Stimulated activated CD4-positive, alpha-beta T cell treated with anti-CD3 and anti-CD28 coated beads, Interleukin-1b, Interleukin-23, amount 100 ng/mL, for 1 hour (primary cell): ENCODE results near the gene SPATA31C2.
"Not testable (repeated sequence)": the region's sequence is repeated elsewhere in the genome, so short reads cannot be mapped to it uniquely, and the experiment has no call there.

ENCODE experiments used
- DNase-seq, 2 donors: peaks; one replicate each; pipeline ENCODE4 v3.0.0-alpha.2; 2020; ENCODE audit warnings: low read depth in 2 of 2

SPATA31C2 gene

GRCh38 chr9:88127700-88128300, 10.5 kb downstream of the SPATA31C2 start:
- DNase-seq = not testable (repeated sequence)

DNA sequence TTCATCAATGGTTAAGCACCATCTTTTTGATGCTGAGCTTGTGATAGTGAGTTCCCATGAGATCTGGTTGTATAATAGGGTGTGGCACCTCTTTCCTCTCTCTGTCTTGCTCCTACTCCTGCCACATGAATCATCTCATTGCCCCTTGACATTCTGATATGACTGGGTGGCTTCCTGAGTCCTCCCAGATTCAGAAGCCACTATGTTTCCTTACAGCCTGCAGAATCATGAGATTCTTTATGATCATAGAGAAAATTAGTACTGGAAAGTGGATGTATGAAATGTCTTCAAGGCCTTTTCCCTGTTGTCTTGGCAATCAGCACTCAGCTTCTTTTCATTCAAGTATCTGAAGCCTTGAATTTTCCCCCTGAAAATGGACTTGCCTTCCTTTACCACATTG, 14.9 kb downstream of the SPATA31C2 start:
- DNase-seq = not testable (repeated sequence)

DNA sequence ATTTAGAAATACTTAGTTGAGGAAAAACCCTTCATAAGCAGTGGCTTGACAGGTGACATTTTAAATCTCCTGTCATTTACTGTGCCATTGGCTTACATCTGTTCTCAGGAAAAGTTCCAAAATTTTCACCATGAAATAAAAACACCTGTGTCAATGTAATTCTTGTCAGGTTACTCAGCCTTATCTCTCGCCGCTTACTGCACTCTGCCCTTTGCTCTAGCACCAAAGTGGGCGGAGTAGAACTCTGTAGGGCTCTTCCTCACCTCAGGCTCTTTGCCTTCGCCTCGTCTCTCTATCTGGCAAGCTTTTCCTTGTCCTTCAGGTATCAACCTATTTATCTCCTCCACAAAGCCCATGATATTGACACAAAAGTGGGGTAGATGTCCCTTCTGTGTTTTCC, 20.2 kb downstream of the SPATA31C2 start:
- not testable (repeated sequence) for DNase-seq

DNA sequence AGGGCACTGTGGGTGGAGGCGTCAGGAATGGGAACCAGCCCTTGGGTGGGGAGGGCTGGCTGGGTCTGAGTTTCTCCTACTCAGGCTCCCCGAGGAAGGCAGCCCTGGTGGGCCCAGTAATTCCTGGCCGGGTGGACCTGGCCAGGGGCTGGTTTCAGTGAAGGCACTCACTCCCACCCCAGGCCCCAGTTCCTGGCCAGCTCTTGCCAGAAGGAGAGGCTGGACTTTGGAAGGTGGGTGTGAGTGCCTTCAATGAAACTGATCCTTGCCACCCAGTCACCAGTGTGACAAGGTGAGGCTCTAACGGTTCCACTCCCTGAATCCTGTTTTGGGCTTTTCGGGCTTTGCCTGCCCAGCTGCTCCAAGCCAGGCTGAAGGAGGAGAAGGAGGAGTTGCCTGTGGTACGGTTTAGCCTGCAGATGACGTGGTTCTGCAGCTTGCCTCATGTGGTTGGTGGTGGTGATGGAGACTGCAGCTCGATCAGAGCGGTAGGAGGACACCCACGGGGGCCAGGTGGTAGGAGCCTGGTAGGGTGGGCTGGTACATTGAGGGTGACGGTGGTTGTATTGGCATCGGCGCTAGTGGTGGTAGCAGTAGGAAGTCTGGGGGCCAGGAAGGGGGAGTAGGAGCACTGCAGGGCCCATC, 23.2 kb downstream of the SPATA31C2 start:
- not testable (repeated sequence) for DNase-seq

DNA sequence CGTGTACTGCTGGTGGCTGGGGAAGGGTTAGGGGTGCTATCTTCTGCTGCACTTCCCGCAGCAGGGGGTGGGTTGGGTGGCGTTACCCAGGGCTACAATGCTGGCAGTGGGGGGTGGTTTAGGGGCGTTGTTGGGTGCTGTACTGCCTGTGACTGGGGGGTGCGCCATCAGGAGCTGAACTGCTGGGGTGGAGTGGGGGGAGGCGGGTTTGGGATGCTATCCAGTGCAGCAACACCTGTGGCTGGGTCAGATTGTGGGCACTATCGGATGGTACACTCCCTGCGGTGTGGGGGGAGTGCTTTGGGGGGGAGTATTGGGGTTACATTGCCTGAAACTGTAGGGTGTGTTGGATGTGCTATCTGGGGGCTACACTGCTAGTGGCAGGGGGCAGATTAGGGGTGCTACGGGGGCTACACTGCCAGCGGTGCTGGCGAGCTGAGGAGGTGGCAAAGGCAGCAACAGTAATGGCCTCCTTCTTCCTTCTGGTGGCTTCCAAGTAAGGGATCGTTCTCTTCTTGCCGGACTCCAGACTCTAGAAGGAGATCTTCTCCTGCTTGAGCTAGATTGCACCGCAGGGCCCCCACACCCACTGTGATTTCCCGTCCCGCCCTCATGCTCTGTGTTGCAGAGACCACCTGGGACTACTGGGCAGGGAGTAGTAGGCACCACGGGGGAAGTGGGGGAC, 23.9 kb downstream of the SPATA31C2 start:
- not testable (repeated sequence) for DNase-seq

- not testable (repeated sequence) for DNase-seq
These were observed 24.8 kb downstream of the SPATA31C2 start for GRCh38 chr9:88113156-88114130.

GRCh38 chr9:88110026-88110425, 28.2 kb downstream of the SPATA31C2 start:
- DNase-seq = no peak

DNA sequence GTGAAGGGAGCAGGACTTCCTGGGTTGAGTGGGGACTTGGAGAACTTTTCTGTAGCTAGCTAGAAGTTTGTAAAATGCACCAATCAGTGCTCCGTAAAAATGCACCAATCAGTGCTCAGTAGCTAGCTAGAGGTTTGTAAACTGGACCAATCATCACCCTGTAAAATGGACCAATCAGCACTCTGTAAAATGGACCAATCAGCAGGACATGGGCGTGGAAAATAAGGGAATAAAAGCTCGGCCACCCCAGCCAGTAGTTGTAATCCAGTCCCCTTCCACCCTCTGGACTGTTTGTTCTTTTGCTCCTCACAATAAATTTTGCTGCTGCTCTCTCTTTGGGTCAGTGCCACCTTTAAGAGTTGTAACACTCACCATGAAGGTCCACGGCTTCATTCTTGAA, 29.5 kb downstream of the SPATA31C2 start:
- no peak for DNase-seq

GRCh38 chr9:88106492-88106891, 31.8 kb downstream of the SPATA31C2 start:
- no peak for DNase-seq

DNA sequence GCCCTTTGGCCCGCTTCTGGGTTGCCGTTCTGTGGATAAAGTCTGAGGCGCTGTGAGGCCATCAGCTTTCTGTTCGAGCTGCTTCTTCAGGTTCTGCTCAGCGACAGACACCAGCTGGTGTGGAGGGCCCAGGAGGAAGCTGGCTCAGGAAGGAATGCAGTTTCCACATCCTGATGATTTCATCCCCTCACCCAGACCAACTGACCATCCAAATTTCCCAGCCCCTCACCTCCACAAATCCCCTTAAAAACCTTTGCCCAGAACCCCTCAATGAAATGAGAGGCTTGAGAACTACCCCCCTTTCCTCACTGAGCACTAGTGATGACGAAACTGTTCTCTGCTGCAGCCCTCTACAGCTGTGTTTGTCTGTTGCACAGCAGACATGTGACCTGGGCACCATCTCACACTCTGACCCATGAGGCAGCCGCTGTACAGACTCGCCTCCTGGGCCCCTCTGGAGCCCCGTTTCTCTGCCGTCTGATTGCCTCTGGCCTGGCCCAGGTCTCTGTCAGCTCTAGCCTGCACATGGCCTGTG, 45.4 kb downstream of the SPATA31C2 start:
- no peak for DNase-seq

DNA sequence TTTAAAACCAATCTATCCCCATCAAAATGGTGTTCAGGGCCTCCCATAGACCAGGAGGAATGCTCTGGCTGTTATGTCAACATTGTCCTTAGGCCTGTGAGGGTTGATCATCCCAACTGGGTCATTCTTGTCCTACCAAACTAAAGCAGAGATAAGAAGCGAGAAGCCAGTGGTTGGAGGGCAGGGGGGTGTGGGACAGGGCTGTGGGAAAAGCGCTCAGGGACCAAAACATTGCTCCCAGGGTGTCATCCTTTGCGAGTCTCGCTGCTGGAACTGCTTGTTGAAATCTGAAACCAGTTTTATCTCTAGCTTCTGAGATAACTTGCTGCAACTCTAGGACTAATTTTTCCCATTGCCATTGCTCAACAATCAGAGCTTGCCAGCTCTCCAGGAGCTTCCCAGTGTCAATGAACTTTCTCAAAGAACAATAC, 48.1 kb downstream of the SPATA31C2 start:
- DNase-seq = no peak

DNA sequence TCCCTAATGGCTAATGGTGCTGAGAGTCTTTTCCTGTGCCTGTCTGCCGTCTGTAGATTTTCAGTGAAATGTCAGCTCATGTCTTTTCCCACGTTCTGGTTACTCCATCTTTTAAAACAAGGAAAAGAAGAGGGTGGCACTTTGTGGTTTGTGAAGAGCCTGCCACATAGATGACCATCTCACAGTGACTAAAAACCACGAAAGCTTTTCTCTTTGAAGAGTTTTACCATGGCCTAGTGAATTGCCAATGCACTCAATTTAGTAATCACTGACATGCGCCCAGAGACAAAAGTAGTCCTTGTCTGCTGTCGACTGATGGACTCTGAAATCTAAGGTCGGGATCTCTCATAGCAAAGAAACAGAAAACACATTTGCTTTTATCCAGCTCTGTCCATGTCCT, 50.4 kb downstream of the SPATA31C2 start:
- DNase-seq = no peak

GRCh38 chr9:88085476-88085875, 52.8 kb downstream of the SPATA31C2 start:
- no peak for DNase-seq

- DNase-seq = no peak
These were observed 53.7 kb downstream of the SPATA31C2 start for GRCh38 chr9:88084357-88085183.
